SK-N-SH (cell line): Measurements from ENCODE around the gene HSPB9.

Experiments
- GABPA ChIP-seq: IDR thresholded peaks from 2 replicates; pipeline ENCODE4 v1.4.0; 2012; ENCODE audit warnings: low read depth, mild to moderate bottlenecking
- GATA2 ChIP-seq: sonication (generic); formaldehyde crosslinking; IDR thresholded peaks from 2 replicates; pipeline ENCODE4 v1.5.0; 2020; ENCODE audit warnings: mild to moderate bottlenecking, missing genetic modification reagents
- TF ChIP-seq, protein P1 (sequence below): fragments of 200-600 bp; sonication (generic); IDR thresholded peaks from 2 replicates; pipeline ENCODE4 v1.6.1; 2017; ENCODE audit warnings: antibody characterized with exemption, mild to moderate bottlenecking, moderate library complexity

- TF ChIP-seq, protein P1, sequence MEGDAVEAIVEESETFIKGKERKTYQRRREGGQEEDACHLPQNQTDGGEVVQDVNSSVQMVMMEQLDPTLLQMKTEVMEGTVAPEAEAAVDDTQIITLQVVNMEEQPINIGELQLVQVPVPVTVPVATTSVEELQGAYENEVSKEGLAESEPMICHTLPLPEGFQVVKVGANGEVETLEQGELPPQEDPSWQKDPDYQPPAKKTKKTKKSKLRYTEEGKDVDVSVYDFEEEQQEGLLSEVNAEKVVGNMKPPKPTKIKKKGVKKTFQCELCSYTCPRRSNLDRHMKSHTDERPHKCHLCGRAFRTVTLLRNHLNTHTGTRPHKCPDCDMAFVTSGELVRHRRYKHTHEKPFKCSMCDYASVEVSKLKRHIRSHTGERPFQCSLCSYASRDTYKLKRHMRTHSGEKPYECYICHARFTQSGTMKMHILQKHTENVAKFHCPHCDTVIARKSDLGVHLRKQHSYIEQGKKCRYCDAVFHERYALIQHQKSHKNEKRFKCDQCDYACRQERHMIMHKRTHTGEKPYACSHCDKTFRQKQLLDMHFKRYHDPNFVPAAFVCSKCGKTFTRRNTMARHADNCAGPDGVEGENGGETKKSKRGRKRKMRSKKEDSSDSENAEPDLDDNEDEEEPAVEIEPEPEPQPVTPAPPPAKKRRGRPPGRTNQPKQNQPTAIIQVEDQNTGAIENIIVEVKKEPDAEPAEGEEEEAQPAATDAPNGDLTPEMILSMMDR: no peak
- TF ChIP-seq GABPA (no peak), GATA2 (CRISPR knock-in tag) (no peak)
Observed at GRCh38 chr17:42104264-42104663, 18.3 kb upstream of the HSPB9 start.
